HG02678 (cell line): ENCODE results near the gene SNRPA.
"Not testable (repeated sequence)": the region's sequence is repeated elsewhere in the genome, so short reads cannot be mapped to it uniquely, and the experiment has no call there.

Experiments
- ATAC-seq: cut with Tn5 transposase; IDR thresholded peaks from one replicate; pipeline ENCODE4 v1.9.1; 2021; ENCODE audit warnings: mild to moderate bottlenecking, moderate library complexity; ENCODE audit not compliant: unreplicated experiment

The SNRPA gene

DNA sequence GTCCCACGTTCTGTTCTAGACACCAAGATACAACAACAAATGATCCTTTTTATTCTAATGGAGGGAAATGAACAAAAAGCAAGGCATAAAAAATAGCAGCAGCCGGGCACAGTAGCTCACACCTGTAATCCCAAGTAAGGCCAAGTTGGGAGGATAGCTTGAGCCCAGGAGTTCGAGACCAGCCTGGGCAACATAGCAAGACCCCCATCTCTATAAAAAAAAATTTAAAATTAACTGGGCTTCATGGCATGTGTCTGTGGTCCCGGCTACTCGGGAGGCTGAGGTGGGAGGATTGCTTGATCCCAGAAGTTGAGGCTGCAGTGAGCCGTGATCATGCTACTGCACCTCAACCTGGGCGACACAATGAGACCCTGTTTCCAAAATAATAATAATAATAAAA is 25.4 kb downstream of the SNRPA start:
- no peak for ATAC-seq

DNA sequence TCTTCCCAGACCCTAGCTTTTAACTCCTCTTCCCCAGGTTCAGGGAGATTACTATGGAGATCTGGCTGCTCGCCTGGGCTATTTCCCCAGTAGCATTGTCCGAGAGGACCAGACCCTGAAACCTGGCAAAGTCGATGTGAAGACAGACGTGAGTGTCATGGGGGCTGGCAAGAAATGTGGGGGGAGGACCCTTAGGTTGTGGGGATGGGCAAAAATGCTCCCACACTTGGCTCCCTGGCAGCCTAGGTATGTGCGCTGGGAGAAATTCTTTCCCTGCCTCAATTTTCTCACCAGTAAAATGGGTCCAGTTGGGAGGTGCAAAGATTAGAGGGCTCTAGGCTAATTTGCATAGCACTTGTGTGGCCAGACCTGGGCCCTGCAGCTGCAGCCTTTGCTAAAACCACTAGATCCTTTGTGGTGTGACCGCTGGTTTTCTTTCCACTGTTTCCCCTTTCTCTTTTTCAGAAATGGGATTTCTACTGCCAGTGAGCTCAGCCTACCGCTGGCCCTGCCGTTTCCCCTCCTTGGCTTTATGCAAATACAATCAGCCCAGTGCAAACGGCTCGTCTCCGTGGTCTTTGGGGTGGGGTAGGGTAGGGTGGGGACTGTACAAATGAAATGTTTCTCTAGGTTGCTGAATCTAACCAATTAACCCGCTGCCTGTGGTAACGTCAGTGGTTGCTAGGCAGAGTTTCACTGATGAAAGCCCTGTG is 26.1 kb downstream of the SNRPA start:
- peak; percentile 54 for ATAC-seq

DNA sequence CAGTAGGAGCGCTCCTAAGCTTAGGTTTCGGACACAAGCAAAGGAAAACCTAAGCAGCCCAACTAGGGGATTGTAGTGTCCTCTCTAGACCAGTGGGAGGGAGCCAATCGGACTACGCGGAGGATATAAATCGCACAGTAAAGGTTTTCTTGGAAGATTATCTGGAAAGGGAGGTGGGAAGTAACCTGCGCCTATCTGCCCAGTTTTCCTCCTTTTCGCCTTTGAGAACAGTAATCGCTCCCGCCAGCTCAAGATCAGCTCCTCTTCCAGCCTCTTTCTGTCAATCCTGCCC is 26.6 kb downstream of the SNRPA start:
- no peak for ATAC-seq

DNA sequence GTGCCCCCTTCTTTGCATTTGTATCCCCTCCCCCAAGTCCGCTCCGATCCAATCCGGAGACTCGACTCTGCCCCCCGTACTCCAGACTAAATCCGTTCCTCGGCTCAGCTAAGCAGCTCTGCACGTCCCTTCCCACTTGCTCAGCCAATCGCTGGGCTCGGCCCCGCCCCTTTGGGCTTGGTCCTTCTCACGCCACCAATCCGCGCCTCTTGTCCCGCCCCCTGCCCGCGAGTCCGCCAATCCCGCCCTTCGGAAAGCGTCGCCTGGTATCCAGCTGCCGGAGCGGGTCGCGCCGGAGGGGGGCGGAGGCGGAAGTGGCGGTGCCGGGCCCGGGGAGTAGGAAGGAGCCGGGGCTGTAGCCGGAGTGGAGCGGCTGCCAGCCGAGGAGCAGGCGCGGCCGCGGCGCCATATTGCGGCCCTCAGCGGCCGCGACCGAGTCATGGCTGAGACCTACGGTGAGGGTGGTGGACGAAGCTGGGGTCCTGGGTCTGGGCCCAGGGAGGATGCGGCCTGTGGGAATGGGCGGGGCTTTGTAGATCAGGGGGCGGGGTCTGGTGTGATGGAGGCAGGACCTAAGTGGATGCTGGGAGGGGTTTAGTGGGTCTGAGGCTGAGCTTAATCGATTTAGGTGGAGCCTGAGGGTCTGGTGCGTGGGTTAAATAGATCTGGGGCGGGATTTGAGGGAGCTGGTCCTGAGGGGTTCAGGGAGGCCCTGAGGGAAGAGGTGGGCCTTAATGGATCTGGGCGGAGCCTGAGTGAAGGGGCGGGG is 27.1 kb downstream of the SNRPA start, which contains the start of gene RAB4B:
Gene RAB4B (plus strand): TSS at position 311 of the 769 bp plus-strand sequence. CDS start 129 bp downstream, at position 440.
- peak; percentile 65 for ATAC-seq

DNA sequence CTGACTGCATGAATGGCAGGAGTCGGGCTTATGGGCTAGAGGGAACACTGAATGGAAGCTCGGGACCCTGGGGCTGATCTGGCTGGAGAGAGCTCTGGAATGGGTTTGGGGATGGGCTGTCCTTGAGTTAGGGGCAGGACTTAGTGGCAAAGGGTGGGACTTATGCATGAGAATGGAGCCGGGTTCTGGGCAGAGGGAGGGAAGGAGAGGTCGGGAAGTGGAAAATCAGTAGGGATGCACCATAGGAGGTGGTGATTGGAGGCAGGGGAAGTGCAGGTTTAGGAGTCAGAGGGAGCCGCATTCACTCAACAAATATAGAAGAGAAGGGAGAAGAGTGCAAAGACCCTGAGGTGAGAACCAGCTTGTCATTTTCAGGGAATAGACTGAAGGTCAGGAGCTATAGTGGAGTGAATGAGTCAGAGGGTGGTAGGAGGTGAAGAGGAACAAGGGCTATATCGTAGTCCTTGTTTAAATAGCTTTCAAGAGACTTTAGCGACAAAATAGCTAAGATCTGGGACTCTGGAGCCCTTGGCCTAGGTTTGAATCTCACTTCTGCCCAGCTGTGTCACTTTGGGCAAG is 27.8 kb downstream of the SNRPA start:
- no peak for ATAC-seq

DNA sequence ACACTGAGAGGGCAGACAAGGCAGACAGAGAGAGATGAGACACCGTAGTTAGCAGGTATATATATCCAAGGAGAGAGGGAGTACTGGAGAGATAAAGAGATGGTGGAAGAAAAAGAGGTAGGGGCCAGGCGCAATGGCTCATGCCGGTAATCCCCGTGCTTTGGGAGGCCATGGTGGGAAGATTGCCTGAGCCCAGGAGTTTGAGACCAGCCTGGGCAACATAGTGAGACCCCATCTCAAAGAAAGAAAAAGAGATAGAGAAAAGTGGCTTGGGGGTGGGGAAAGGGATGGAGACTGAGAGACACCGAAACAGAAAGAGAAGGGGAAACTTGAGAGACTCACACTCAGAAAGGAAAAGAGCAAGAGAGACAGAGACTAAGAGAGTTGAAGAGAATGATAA is 29.6 kb downstream of the SNRPA start:
- ATAC-seq = no peak

DNA sequence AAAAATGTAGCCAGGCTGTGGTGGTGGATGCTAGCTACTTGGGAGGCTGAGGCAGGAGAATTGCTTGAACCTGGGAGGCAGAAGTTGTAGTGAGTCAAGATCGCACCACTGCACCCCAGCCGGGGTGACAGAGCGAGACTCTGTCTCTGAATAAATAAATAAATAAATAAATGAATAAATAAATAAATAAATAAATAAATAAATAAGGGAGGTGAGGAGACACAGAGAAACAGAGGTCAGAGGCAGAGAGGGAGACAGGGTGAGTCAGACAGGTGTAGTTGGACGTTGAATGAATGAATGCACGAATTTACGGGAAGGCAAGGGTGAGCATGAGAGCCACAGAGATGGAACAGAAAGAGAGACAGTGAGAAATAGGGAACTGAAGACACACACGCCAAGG is 30.1 kb downstream of the SNRPA start:
- ATAC-seq = no peak

DNA sequence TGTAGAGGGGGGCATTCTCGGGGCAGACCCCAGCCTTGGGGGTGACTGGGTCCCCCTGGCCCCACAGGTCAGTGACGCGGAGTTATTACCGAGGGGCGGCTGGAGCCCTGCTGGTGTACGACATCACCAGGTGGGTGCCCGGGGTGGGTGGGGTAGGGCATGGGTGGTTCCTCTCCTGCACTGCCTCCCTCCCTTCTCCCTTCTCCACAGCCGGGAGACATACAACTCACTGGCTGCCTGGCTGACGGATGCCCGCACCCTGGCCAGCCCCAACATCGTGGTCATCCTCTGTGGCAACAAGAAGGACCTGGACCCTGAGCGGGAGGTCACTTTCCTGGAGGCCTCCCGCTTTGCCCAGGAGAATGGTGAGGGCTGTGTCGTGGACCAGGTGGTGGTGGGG is 32.7 kb downstream of the SNRPA start:
- no peak for ATAC-seq

DNA sequence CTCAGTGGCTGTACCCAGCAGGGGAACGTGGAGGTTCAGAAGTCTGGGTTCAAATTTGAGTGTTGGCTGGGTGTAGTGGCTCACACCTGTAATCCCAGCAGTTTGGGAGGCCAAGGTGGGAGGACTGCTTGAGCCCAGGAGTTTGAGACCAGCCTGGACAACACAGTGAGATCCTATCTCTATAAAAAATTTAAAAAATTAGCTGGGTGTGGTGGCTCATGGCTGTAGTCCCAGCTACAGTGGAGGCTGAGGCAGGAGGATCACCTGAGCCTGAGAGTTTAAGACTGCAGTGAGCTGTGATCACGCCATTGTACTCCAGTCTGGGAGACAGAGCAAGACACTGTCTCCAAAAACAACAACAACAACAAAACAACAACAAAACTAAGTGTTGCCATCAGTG is 33.1 kb downstream of the SNRPA start:
- not testable (repeated sequence) for ATAC-seq

DNA sequence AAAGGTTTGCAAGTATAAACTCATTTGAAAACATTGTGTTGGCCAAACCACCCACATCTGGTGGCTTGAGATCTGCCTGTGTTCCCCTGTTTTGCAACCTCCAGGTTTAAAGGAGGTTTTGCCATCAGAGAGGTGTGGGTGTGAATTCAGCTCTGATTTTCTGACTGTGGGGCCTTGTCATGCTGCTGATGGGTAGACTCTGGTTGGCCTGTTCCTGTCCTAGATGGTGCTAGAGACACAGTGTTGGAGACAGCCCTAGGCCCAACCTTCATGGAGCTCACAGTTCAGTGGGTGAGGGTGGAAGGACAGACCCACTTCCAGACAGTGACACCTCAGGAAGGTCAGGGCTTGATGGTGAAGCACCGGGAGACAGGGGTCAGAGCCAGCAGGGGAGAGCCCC is 34.5 kb downstream of the SNRPA start:
- no peak for ATAC-seq

DNA sequence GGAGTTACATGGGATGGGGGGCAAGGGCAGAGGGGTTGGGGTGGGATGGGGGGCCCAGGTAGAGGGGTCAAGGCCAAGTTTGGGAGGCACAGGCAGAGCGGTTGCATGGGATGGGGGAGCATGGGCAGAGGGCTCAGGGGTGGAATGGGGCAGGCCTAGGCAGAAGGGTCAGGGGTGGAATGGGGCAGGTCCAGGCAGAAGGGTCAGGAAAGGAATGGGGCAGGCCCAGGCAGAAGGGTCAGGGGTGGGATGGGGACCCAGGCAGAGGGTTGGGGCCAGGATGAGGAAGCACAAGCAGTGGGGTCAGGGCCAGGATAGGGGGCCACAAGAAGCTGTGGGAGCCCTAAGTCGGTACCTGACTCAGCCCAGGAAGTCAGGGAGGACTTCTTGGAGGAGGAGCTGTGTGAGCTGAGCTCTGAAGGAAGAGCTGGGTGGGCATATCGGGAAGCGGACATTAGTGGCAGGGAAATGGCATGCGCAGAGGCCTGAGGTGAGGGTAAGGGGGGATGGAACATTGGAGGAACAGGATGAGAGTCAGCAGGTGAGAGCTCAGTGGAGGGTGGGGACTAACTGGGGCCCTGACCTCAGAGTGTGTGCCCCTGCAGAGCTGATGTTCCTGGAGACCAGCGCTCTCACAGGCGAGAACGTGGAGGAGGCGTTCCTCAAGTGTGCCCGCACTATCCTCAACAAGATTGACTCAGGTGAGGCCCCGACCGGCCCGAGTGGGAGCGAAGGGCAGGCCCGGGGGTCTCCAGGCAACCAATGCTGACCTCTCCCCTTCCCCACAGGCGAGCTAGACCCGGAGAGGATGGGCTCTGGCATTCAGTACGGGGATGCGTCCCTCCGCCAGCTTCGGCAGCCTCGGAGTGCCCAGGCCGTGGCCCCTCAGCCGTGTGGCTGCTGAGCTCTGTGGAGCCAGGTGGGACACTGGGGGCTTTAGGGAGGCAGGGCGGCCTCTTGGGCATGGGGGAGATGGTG is 35.3 kb downstream of the SNRPA start:
- no peak for ATAC-seq

DNA sequence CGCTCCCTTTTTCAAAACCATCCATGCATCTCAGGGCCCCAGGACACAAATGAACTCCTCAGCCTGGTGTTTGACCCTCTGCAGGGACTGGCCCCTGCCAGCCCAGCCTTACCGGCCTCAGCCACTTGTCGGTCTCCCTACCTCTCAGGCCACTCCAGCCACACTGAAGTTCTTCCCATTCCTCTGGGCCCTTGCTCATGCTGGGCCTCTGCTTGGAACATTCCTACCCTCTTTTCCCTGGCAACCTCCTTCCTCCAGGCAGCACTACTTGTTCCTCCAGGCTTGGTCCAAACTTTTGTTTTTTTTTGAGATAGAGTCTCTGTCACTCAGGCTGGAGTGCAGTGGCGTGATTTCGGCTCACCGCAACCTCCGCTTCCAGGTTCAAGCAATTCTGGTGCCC is 40.3 kb downstream of the SNRPA start:
- no peak for ATAC-seq

DNA sequence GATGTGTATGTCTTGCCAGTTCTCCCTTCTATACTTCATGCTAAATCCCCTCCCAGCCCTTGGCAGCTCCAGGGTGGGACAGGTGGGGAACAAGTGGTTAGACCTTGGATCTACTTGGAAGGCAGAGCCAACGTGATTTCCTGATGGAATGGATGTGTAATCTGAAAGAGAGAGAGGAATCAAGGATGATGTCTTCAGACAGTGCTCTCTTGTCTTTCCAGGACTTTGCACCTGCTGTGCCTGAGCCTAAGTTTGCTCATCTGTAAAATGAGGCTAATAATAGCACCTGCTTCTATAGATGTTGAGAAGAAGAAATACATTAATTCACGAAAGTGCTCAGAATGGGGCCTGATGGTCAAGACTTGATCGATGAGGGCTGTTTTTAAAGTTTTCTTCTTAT is 41.0 kb downstream of the SNRPA start:
- ATAC-seq = no peak

DNA sequence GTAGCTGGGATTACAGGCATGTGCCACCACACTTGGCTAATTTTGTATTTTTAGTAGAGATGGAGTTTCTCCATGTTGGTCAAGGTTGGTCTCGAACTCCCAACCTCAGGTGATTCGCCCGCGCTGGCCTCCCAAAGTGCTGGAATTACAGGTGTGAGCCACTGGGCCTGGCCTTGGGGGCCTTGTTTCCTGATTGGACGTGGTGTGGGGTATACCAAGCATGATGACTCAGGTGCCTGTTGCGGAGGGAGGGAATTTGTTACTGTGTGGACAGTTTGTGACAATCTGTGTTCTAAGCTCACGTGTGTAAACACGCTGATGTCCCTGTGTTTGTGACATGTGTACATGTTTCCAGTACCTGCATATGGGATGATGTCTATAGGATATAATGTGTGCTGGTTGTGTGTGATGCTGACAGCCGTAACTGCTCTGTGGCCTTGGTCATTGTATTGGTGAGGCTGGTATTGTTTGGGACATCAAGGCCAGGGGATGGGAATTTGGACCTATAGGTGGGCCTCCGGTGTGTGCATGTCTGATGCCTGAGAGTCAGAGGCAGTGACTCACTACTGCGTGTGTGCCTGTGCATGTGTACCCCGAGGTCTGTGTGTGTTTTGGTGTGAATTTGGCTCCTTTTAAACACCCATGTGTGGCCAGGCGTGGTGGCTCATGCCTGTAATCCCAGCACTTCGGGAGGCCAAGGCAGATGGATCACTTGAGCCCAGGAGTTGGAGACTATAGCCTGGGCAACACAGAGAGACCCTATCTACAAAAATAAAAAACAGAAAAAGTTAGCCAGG is 46.4 kb downstream of the SNRPA start:
- no peak for ATAC-seq

DNA sequence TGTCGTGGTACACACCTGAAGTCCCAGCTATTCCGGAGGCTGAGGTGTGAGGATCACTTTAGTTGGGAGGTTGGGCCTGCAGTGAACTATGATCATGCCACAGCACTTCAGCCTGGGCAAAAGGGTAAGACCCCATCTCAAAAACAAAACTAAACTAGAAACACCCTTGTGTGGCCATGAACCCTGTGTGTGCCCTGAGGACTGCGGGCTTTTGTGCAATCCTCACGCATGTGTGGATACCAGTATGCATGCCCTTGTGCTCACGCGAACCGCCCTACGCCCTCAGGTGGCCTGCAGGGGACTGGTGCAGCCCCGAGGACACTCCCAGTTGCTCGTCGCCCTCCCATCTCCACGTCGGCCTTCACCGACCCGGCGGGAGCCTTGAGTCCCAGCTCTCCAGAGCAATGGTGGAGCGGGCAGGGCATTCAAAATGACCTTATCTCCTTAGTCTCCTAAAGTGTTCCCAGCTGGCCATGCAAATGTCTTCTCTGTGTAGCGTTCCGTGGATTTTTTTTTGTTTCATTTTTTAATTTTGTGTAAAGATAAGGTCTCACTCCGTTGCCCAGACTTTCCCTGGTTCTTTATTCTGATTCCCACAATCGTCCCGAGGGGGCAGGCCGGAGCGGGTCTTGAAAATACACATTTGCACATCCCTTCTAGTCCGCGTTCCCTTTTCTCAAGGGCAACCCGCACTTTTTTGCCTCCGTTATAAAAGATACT is 47.1 kb downstream of the SNRPA start:
- ATAC-seq = no peak

DNA sequence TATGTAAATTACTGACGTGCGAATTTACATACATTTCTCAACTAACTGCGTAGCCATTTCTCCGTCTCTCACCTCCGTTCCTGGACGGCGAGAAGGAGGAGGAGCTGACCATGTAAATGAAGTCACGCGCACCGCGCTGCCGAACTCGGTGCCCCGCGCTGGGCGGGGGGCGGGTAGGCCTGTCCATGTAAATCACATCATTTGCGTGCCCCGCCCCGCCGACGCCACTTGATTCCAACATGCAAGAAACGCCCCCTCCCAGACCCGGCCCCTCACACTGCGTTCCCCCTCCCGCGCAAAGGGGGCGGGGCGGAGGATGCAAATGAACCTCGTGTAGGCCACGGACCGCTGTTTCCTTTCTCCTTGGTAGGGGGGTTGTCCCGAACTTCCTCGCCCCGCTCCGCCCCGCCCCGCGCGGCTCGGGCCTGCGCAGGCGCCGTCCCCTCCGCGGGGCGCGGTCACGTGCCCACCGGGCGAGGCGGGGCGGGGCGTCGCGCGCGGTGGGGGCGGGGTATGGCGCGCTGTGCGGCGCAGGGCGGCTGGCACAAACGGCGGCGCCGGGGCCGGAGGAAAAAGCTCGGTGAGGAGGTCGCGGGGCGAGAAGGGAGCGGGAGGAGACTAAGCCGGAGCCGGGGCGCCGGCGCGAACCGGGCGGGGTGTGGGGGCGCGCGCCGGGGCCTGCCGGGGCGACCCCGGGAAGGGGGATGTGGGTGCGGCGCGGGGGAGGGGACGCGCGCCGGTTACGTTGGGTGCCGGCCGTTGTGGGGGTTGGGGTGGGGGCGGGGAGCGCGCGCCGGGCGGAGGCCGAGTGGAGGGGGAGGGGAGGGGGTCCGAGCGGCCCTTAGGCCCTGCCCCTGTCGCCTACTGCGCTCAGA is 47.9 kb downstream of the SNRPA start, which contains the start of gene EGLN2:
Gene EGLN2 (plus strand): TSS at position 509 of the 875 bp plus-strand sequence. CDS start 1,382 bp downstream, outside the sequence.
- peak; percentile 74 for ATAC-seq

DNA sequence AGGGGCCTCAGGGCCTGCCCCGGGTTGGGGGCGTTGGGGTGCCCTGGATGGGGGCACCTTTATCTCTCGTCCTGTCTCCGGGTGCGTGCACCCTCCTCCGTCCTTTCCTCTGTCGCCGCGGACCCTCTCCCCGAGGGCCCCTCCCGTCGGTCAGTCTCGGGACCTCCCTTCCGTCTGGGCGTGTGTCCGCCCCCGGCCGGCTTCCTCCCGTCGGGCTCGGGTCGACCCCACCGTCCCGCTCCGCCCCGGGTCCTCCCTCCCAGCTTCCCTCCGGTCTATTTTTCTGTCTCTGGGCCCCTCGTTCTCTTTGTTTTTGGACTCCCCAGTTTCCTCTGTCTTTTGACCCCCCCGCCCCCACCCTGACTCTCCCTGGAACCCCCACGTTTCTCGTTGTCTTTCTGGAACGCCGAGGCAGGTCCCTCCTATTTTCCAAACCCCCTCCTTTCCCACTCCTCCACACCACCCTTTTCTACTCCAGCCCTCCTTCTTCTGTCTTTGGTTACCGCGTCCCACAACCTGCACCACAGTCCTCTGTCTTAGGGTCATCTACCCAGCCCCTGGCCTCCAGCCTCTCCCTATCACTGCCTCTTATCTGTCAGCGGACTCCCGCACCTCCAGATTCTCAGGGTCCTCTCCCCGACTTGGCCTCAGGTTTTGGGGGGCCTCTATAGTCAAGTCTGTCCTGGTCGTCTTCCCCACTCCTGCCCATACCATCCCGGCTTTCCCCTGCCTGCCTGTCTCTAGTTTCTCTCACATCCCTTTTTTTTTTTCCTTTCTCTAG is 48.7 kb downstream of the SNRPA start:
- ATAC-seq = no peak
